ENCODE data around the gene MAPKAPK5.

GRCh38 chr12:111870706-111871105 lies 28.7 kb downstream of the MAPKAPK5 start:
- TF ChIP-seq CTCF (IDR thresholded peaks at IDR 0.05; ENCODE audit: low read depth, low read length, missing input control): no peak
- TF ChIP-seq REST (IDR thresholded peaks at IDR 0.05): no peak
- no peak for TF ChIP-seq JUND (IDR thresholded peaks at IDR 0.05)
- TF ChIP-seq MAX (IDR thresholded peaks at IDR 0.05): no peak
- TF ChIP-seq ATF3 (IDR thresholded peaks at IDR 0.05): no peak
- TF ChIP-seq HNF4G (IDR thresholded peaks at IDR 0.05): no peak
- TF ChIP-seq TAF1 (conservative IDR thresholded peaks at IDR 0.05): no peak
- TF ChIP-seq SP1 (IDR thresholded peaks at IDR 0.05): no peak
- no peak for TF ChIP-seq YY1 (IDR thresholded peaks at IDR 0.05)
- TF ChIP-seq FOXA2 (IDR thresholded peaks at IDR 0.05): no peak
- no peak for TF ChIP-seq EGR1 (IDR thresholded peaks at IDR 0.05; ENCODE audit: low read depth in 2 of 2)
- TF ChIP-seq RAD21 (IDR thresholded peaks at IDR 0.05): no peak
